HG03432 (cell line): Measurements from ENCODE around the gene EIPR1.

ENCODE experiments used
- ATAC-seq: cut with Tn5 transposase; IDR thresholded peaks from one replicate; pipeline ENCODE4 v1.9.1; 2021; ENCODE audit warnings: mild to moderate bottlenecking, moderate library complexity; ENCODE audit not compliant: unreplicated experiment

The EIPR1 gene

DNA sequence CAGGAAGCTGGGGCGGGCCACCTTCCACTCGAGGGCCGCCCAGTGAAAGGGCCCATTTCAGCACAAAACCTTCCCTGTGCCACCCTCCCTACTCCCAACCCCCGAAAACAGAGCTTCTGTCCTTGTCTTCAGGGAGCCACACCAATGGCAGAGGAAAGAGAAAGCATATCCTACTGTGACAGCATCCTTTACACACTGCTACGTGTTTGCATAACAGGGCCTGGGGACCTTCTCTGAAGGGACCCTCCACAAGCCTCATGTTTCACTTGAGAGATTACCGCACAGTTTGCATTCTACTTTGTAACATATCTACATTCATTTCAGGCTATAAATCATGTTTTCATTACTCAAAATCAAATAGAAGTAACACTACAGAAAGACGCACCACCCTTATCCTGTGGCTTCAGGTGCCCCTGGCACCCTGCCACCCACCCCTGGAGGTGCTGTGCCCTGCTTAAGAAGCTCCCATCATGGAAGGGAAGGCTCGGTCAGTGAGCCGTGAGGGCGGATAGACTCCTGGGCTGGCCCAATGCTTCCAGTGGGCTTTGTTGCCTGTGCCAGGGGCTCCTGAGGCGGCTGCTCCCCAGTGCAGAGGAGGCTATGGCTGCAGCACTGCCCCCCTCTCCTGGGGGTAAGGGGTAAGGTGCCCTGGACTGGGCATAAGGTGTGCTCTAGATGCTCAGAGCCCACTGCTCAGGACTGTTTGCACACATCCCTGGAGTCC, 52.0 kb downstream of the EIPR1 start:
- ATAC-seq, result no peak

DNA sequence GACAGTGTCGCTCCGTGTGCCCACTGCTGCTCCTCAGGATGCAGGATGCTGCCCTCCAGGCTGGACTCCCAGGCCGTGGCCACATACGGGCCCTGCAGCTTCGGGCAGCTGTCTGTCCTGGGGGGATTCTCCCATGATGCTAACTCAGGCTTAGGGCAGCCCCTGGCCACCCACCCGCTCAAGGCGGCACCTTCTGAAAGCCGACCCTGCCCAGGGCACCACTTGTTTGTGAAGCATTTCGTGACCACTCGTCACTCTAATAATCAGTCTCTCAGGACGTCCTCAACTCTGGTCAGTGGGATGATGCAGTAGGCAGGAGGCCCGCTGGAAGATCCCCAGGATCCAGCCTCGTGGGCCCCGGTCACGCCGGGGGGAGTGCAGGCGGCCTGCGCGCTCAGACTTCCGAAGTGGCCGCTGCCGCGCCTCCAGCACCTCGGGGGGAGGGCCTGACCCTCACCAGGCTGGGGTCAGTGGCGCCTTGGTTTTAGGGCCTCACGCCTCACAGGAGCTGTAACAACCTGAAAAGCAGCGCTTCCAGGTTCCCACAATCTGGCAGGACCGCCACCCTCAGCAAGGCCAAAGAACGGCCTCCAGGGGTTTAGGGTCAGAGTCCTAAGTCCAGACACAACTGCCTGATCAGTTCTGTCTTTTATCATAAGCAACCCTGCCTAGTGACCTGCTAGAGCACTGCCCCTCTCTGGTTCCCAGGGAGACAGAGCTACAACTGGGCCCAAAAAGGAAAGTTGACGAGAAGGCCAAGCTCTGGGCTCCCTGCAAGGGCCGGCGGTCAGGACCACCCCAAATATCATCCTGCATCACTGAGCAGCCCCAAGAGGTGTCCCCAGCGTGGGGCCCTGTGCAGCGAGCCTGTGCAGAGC, 53.0 kb downstream of the EIPR1 start:
- ATAC-seq, result no peak

DNA sequence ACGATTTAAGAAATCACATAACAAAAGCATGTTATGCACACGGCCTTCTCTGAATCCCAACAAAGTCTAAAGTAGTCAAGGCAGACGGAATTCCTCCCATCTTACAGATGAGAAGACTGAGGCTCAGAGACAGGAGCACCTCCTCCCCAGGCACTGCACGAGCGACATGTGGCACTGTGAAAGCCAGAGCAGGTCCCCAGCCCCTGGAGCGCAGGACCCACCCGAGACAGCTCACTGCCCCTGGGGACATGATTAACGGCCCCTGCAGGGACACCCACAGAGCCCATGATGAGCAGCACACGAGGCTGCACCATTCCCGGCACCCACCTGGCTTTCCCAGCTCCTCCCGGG, 53.6 kb downstream of the EIPR1 start:
- ATAC-seq, result no peak

DNA sequence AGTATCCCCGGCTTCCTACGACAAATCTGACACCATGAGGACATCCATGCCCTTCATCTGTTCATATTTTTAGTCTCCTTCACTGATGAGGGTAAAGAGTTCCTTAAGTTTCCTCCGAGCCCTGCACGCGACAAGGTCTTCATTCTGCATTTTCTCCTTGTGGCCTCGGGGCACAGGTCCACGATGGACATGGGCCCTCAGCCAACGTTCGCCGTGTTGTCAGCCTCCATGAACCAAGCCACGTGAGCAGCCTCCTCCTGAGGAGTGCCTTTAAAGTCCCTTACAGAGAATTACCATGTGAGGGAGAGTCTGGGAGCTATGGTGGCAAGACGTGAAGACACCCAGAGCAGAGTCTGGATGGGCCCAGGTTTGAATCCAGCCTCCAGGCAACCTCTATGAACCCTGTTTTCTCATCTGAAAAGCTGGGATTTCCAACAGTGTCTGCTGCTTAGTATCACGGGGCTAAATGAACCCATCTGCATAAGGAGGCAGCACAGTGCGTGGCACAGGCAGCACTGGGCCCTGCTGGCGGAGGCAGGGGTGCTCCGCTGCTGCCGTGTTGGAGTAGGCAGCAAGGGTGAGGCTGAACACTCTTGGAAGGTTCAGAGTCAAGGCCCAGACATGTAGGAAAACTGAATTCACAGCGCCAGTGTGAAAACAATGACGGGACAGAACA, 54.1 kb downstream of the EIPR1 start:
- ATAC-seq, result no peak

DNA sequence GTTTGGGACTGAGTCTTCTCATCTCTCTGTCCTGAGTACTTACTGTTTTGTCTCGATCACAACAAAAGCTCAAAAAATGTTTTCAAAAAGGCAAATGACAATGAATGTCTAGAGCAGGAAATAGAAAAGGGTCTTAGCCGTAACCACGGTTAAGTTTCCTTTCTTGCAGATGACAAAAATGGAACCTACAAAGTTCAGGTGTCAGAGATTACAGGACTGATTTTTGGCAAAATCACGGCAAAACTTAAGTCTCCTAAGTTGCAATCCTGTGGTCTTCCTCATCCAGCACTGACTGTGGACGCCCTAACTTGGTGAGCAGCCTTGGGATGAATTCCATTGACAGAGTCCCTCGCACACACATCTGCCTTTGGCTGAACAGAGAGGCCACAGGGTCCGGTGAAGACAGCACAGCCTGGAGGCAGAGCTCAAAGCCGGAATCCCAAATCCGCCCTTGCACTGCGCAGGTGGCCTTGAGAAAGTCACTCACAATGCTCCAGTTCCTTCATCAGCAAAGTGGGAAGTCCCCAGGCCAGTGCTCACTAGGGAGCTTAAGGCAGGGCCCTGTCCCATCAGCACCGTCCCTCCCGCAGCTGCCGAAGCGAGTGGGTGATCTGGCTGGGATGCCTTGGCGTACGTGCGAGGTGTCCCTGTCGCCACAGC, 55.2 kb downstream of the EIPR1 start:
- no peak for ATAC-seq

DNA sequence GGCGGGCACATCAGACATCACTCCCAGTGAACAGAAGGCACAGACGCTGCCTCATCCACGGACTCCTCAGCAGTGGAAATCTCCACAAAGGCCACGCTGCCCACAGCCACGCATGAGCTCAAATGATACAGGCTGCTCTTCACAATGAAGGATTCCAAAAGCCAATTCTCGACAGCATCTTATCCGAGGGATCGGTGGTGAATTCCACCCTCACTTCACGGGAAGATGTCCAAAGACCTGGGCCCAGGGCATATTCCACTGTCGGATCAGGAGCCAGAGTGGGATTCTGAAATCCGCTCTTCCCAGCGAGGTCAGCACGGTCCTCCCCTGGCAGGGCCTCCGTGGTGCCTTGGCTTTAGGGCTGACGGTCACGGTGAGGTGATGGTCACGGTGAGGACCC, 55.8 kb downstream of the EIPR1 start:
- no peak for ATAC-seq

DNA sequence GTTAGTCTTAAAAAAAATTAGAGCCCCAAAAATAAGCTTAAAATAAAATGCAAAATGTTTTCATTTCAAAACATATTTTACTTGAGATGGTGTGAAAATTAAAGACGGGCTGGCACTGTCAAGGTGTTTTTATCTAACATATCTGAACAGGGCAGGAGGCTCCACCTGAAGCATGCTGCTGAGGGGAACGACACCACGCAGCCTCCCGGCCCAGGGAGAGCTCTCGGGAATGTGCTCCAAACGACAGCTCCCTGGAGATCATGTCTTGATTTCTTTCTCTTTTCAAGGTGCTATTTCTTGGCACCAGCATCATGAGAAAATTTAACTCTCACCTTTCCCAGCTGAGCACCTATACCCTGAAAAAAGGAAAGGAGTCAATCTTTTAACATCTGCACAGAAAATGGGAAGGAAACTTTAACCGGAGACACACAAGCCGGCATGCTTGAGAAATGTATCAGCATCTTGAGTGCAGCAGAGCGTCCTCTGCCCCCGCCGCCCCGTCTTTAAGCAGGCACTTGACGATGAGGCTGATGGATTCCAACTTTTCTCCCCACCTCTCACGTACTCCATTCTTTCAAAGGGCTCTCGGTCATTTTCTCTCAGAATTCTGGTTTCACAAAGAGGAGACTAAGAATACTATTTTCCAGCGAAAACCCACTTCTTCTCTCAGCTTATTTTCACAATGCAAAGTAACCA, 56.6 kb downstream of the EIPR1 start:
- no peak for ATAC-seq

DNA sequence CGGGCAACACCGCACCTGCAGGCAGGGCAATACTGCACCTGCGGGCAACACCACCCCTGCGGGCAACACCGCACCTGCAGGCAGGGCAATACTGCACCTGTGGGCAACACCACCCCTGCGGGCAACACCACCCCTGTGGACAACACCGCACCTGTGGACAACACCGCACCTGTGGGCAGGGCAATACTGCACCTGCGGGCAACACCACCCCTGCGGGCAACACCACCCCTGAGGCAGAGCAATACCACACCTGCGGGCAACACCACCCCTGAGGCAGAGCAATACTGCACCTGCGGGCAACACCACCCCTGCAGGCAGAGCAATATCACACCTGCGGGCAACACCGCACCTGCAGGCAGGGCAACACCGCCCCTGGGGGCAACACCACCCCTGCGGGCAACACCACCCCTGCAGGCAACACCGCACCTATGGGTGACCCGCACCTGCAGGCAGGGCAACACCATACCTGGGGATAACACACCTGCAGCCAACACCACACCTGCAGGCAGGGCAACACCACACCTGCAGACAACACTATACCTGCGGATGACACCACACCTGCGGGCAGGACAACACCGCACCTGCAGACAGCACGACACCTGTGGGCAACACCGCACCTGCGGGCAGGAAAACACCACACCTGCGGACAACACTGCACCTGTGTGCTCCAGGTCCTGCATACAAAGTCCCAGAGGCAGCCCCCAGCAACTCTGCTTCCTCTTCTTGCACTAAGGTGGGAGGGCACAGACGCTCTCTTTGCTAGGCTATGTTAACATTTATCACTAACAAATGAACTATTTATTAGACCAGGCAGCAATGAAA, 57.7 kb downstream of the EIPR1 start:
- no peak for ATAC-seq

DNA sequence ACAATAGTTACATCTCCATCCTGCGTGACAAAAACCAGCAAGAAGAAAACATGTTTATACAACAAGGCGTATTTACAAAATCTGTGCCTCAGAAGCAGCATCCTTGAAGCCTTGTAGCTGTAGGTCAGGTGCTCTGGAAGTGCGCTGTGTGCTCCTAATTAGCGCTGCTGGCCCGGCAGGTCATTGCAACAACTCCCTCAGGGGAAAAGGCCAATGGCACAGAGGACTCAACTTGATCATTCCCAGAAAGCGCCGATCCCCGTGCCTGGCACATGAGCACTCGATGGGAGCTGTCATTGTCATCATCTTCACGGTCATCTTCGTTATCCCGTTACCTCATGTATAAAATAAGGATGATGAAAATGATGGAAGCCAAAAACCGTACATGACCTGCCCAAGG, 58.5 kb downstream of the EIPR1 start:
- no peak for ATAC-seq

DNA sequence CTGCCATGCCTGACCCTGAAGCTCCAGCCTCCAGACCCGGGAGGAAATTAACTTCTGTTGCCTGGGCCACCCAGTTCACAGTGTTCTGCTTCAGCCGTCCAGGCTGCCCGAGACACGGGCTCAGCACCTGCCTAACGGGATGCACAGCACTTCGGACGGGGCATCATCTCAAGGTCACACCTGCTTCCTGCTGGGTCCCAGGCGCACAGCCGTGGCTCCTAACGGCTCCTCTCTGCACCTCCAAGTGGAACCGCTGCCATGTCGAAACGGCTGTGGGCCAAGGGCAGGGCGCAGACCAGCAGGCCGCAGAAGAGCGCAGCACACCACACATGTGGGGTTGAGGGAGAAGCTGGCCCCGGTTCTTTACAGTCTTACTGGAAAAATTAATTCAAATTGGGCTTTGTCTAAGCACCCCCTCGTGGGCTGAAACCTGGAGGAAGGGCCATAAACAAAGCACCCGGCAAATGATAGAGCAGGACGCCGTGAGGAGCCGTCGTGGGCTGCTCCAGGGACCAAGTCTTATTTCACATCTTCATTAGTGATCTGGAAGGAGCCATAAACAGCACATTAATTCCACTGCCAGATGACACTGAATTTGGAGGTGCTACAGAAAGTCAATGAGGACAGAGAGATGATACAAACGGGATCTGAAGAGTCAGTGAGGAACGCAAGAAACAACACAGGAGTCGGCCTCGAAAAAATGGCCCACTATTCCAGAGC, 59.6 kb downstream of the EIPR1 start:
- no peak for ATAC-seq

DNA sequence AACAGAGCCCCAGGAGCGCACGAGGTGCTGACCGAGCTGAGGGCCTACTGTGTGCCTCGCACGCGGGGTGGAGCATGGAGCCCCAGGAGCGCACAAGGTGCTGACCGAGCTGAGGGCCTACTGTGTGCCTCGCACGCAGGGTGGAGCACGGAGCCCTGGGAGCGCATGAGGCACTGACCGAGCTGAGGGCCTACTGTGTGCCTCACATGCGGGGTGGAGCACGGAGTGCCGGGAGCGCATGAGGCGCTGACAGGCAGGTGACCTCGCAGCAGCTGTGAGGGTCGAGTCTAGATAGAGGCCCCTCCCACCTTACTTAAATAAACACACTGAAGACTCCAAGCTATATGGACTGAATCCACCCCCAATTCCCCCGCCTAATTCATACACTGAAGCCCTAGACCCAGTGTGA, 60.3 kb downstream of the EIPR1 start:
- no peak for ATAC-seq

DNA sequence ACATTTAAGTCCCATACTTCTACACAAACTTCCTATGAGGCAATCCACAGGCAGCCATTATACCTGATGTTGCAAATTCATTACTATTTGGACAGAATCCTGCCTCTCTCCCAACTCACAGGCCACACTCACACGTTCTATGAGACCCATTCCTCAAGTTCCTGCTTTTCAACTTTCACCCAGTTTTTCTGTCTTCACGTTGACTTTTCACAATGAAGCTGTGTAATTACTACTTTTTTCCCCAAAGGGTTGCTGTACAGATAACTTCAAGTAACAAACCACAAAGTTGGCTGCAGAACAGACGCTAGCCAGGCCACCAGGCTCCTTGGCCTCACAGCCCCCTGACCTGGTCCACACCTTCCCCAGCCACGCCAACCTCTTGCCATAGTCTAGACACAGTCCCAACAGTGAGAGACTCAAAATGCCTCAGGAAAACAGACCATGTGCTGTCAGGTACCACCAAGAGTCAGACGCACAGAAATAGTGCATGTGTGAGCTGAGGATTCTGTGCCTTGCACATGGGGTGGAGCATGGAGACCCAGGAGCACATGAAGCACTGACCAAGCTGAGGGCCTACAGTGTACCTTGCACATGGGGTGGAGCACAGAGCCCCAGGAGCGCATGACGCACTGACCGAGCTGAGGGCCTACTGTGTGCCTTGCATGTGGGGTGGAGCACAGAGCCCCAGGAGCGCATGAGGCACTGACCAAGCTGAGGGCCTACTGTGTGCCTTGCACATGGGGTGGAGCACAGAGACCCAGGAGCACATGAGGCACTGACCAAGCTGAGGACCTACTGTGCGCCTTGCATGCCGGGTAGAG, 61.0 kb downstream of the EIPR1 start:
- no peak for ATAC-seq

DNA sequence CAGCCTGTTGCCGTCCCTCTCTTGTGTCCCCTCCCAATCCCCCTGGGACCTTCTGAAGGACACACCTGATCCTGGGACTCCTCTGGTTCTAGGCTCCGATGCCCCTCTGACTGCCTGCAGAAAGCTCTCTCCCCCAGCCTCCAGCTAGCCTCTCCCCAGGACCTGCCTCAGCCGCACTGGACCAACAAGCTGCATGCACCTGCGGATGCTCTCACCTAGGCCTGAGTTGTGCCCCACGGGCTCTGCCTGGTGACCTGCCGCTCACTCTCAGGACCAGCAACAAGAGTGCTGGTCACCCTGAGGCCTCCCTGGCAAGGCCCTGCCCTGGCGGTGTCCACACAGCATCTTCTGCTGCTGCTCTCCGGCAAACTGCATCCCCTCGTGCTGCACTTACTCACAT, 63.0 kb downstream of the EIPR1 start:
- no peak for ATAC-seq

DNA sequence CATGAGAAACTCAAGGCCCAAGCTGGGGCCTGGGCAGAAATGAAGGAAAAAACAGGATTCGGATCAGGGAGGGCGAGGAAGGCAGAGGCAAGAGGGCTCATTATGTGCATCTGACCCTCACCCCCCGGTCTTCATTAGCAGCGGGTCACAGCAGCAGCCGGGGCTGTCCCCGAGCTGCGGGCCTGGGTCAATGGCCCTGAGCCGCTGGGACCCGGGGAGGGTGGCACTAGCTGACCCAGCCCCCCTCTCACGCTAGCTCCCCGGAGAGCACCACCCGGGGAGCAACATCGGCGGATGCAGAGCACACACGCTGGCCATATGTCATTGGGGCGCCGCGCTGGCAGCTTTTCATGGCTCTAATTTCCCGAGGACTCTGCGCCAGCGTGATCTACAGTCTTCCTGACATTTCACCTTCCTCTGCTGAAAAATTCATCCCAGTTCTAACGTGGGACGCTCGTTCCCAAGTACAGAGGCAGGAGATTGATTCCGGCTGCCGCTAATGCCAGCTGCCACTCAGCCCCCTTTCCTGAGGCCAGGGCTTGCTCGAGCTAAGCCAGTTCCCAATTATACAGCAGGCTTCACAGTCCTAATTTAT, 63.7 kb downstream of the EIPR1 start:
- no peak for ATAC-seq

DNA sequence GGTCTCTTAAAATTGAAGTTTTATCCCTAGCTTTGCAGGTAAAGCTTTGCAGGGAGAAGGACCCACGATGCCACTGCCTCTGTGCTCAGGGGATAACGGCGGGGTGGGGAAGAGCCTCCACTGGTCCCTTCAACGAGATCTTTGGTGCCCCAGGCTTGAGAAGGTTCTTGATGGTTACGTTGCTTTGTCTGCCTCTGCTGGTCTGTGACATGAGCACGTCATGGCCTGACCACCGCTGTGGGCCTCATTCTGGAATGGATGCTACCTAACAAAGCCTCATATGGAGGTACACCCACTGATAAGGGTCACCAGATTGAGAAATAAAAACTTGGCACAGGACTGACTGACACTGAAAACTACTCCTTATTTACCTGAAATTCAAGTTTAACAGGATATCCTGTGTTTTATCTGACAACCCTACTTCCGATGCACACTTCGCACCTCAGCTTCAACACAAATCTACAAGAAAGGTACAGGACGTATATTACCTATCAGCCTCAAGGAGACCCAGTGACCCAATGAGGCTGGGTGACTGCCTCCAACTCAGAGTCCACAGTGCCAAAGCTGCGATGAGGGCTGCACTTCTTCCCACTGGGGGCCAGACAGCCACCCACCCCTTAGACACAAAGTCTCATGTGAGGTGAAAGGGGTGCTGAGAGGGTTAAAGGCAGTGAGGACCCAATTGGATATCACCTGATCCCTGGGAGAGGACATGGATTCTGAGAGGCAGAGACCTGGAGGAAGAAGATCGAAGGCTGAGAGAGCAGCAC, 64.9 kb downstream of the EIPR1 start:
- no peak for ATAC-seq

DNA sequence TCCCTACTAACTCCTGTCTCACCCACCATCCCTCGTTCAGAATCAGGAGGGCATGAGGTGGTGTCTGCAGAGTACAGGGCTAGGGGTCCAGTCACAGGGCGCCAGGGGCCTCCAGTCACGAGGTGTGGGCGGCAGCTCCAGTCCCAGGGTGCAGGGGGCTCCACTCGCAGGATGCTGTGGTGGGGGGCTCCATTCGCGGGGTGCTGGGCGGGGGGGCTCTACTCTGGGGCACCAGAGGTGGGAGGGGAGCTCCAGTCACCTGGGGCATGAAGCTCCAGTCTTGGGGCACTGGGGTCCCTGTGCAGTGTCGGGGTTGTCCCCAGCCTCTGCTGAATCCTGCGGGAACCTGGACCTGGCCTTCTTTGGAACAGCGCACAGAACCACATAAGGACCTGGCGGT, 66.0 kb downstream of the EIPR1 start:
- no peak for ATAC-seq
